ENCODE data around the gene PDYN. TPM values are rescaled to one million over a fixed set of nuclear protein-coding genes. Genes with fewer than 3 reads are reported as not detected.

Gene PDYN
- total and polyA plus RNA-seq, 7 donors, result not detected

DNA sequence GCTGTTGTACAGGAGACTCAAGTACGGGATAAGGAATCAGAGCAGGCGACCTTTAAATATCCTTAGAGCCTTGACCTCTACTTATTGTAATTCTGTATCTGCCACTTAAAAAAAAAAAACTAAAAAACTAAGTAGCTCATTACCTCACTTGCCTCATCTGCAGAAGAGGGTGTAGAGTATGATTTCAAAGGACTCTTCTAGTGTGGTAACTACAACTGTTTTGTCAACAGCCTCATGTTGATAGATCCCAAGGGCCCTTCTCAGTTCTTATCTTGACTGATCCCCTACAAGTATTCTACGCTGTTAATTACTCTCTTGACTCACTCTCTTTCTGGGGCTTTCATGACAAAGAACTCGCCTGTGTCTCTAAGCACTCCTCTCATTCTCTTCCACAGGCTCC lies 16.7 kb upstream of the PDYN start:
- H3K27me3 ChIP-seq (ENCODE audit: insufficient read depth in 3 of 3, low read length in 2 of 3), result peaks cover 0 to 10% (median 0%) of the 10 kb centered on the region in 3 donors
- intact Hi-C loops (cut with DNase I), result loop anchor here in 1 of 2 donors (10.0 kb wide), 1 partner anchor 64 kb away; no protein-coding TSS in a partner anchor
- ATAC-seq, result no peak
- TF ChIP-seq, protein P1, sequence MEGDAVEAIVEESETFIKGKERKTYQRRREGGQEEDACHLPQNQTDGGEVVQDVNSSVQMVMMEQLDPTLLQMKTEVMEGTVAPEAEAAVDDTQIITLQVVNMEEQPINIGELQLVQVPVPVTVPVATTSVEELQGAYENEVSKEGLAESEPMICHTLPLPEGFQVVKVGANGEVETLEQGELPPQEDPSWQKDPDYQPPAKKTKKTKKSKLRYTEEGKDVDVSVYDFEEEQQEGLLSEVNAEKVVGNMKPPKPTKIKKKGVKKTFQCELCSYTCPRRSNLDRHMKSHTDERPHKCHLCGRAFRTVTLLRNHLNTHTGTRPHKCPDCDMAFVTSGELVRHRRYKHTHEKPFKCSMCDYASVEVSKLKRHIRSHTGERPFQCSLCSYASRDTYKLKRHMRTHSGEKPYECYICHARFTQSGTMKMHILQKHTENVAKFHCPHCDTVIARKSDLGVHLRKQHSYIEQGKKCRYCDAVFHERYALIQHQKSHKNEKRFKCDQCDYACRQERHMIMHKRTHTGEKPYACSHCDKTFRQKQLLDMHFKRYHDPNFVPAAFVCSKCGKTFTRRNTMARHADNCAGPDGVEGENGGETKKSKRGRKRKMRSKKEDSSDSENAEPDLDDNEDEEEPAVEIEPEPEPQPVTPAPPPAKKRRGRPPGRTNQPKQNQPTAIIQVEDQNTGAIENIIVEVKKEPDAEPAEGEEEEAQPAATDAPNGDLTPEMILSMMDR (IDR thresholded peaks at IDR 0.05), result no peak
- no peak overlapping the region for H3K4me3 ChIP-seq
- H3K4me1 ChIP-seq, result no peaks in the 10 kb centered on the region
- no peaks in the 10 kb centered on the region for H3K36me3 ChIP-seq (ENCODE audit: insufficient read depth in 1 of 2, low read depth in 1 of 2)
- no peak overlapping the region for H3K27ac ChIP-seq
- no peak for DNase-seq
- H3K9me3 ChIP-seq, result no peaks in the 10 kb centered on the region
- 54 to 63% (median 55%) methylated on average over 4 of the region's 4 CpGs for WGBS, 3 donors

DNA sequence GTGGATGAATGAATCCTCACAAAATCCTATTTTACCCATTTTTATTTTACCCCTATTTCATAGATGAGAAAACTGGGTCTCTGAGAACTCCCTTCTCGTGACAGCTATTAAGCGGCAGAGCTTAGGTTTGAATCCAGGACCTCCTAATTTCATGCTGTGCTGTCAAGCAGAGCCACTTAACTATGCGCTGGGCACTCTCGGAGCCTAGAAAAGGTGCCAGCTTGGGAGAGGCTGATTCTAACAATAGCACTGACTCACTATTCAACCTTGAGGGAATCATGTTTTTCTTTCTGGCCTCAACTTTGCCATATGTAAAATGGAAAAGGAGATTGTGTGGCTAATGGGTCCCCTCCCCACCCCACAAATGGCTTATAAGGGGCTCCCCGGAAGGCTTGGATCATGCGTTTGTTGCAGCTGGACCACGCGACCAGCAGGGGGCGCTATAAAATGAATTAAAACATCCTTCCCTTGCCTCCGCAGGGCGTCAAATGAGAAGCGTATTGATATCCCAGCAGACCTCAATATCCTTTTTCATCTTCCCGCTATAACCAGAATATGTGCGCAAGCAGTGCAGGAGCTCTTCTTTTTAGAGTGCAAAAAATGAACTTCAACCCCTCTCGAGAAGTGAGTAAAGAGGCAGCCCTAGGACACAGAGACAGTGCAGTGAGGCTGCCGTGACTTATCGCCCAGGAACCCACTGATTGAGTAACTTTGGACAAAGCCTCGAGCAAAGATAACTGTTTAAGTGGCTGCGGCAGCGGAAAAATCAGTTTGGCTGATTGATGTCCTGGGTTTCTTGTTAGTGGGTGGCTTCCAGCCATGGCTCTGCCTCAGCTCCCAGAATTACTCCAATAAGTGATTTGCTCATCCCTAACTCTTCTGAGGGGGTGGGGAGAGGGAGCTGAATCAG lies 12.8 kb upstream of the PDYN start:
- Histone ChIP-seq H3K27me3 (ENCODE audit: insufficient read depth in 3 of 3, low read length in 2 of 3) (peaks cover 0 to 31% (median 5%) of the 10 kb centered on the region in 3 donors), H3K4me1 (no peaks in the 10 kb centered on the region), H3K9me3 (no peaks in the 10 kb centered on the region), H3K27ac (no peak overlapping the region), H3K36me3 (ENCODE audit: insufficient read depth in 1 of 2, low read depth in 1 of 2) (no peaks in the 10 kb centered on the region), H3K4me3 (no peak overlapping the region)
- DNase-seq (no peak), ATAC-seq (no peak)
- WGBS, 3 donors, result 21 to 28% (median 25%) methylated on average over 20 of the region's 20 CpGs
- intact Hi-C loops (cut with DNase I), result no loop called here
- TF ChIP-seq, protein P1 (IDR thresholded peaks at IDR 0.05), result peak; percentile 64

DNA sequence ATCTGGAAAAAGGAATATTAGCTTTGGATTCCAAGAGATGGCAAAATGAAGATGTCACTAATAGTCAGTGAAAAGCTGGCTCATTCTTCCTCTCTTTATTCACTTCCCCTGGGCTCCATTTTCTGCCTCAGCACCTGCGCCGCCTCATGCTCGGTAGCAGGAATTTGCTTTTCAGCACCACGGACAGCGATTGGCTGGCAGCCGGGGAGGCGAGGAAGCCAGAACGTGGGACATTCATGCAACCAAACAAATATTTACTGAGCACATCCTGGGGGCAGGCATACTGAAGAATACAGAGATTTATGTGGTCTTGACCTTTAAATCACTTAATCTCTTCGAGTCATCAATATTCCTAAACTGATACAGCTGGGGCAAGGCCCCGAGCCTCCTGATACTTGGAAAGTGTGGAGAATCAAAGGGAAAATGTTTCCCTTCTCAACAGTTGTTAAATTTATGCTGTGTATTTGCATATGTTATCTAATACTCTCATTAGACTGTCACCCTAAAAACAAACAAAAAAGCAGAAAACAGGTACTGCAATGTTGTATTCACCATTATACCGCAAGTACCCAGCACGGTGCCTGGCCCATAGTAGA lies 12.1 kb upstream of the PDYN start:
- 18 to 20% (median 19%) methylated on average over 12 of the region's 12 CpGs for WGBS, 3 donors

DNA sequence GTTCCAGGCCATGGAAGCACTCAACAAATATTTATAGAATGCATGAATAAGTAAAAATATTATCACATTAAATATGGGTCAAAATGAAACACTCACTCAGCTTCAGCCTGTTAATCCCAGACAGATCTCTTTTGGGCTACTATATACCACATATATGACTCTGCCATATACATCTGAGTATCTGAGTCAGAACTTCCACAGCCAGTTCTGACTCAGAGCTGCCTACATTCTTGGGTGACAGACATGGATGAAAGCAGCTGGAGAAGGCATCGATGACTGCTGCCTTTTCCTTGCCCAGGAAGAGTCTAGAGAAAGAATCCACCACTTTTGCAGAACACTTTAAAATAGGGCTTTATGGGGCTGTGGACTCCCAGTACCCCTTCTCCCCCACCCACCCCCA lies 11.5 kb upstream of the PDYN start:
- TF ChIP-seq, protein P1 (IDR thresholded peaks at IDR 0.05), result no peak
- 90 to 100% (median 96%) methylated on average over 1 of the region's 1 CpG for WGBS, 3 donors
- no peak for ATAC-seq
- no peak for DNase-seq
- intact Hi-C loops (cut with DNase I), result no loop called here
- Histone ChIP-seq H3K9me3 (no peaks in the 10 kb centered on the region), H3K4me1 (no peaks in the 10 kb centered on the region), H3K27me3 (ENCODE audit: insufficient read depth in 3 of 3, low read length in 2 of 3) (peaks cover 0 to 38% (median 5%) of the 10 kb centered on the region in 3 donors), H3K27ac (no peak overlapping the region), H3K4me3 (no peak overlapping the region), H3K36me3 (ENCODE audit: insufficient read depth in 1 of 2, low read depth in 1 of 2) (no peaks in the 10 kb centered on the region)

More for the DNA sequence above, 12.1 kb upstream of the PDYN start:
- Histone ChIP-seq H3K27me3 (ENCODE audit: insufficient read depth in 3 of 3, low read length in 2 of 3) (peaks cover 0 to 38% (median 5%) of the 10 kb centered on the region in 3 donors), H3K9me3 (no peaks in the 10 kb centered on the region), H3K4me1 (no peaks in the 10 kb centered on the region), H3K36me3 (ENCODE audit: insufficient read depth in 1 of 2, low read depth in 1 of 2) (no peaks in the 10 kb centered on the region), H3K27ac (no peak overlapping the region), H3K4me3 (no peak overlapping the region)
- DNase-seq, result peak; percentile 60 to 76
- ATAC-seq, result peak in 1 of 4 donors; percentile 30
- intact Hi-C loops (cut with DNase I), result no loop called here
- TF ChIP-seq, protein P1 (IDR thresholded peaks at IDR 0.05), result no peak
